Stimulated activated CD4-positive, alpha-beta T cell treated with anti-CD3 and anti-CD28 coated beads, Interleukin-1b, Interleukin-23, amount 100 ng/mL, for 24 hours (primary cell): ENCODE results near the gene PACS1.

ENCODE experiments used
- DNase-seq, 4 experiments: peaks; one replicate each; pipeline ENCODE4 v3.0.0-alpha.2; 2020; ENCODE audit warnings: low read depth in 4 of 4, low spot score in 1 of 4

Gene PACS1

GRCh38 chr11:66220566-66220935 is 150.5 kb downstream of the PACS1 start:
- DNase-seq, result no peak

- DNase-seq, result no peak
Measured at GRCh38 chr11:66221012-66221411, 150.9 kb downstream of the PACS1 start.

GRCh38 chr11:66221726-66222236 is 151.7 kb downstream of the PACS1 start:
- DNase-seq, result no peak

- DNase-seq, result peak; percentile 75 to 89 (median 87)
Measured at GRCh38 chr11:66222358-66223149, 152.5 kb downstream of the PACS1 start.

- no peak for DNase-seq
Measured at GRCh38 chr11:66224226-66224855, 154.3 kb downstream of the PACS1 start.

- no peak for DNase-seq
Measured at GRCh38 chr11:66225066-66225465, 155.0 kb downstream of the PACS1 start.

- DNase-seq, result no peak
Measured at GRCh38 chr11:66226101-66226500, 156.0 kb downstream of the PACS1 start.

- DNase-seq, result no peak
Measured at GRCh38 chr11:66227700-66228099, 157.6 kb downstream of the PACS1 start.

GRCh38 chr11:66228521-66228920 is 158.4 kb downstream of the PACS1 start:
- no peak for DNase-seq

- DNase-seq, result no peak
Measured at GRCh38 chr11:66230156-66230555, 160.1 kb downstream of the PACS1 start.

- DNase-seq, result no peak
Measured at GRCh38 chr11:66230978-66231377, 160.9 kb downstream of the PACS1 start.

GRCh38 chr11:66231561-66231960 is 161.5 kb downstream of the PACS1 start:
- DNase-seq, result no peak

- DNase-seq, result no peak
Measured at GRCh38 chr11:66232769-66233168, 162.7 kb downstream of the PACS1 start.

- DNase-seq, result no peak
Measured at GRCh38 chr11:66233301-66233700, 163.2 kb downstream of the PACS1 start.

- DNase-seq, result no peak
Measured at GRCh38 chr11:66235141-66235540, 165.1 kb downstream of the PACS1 start.

- no peak for DNase-seq
Measured at GRCh38 chr11:66237867-66238266, 167.8 kb downstream of the PACS1 start.

- DNase-seq, result no peak
Measured at GRCh38 chr11:66238786-66239413, 168.8 kb downstream of the PACS1 start.

GRCh38 chr11:66239511-66239910 is 169.4 kb downstream of the PACS1 start:
- DNase-seq, result no peak

GRCh38 chr11:66239998-66240780 is 170.1 kb downstream of the PACS1 start:
- DNase-seq, result no peak

- no peak for DNase-seq
Measured at GRCh38 chr11:66240781-66241136, 170.7 kb downstream of the PACS1 start.

GRCh38 chr11:66242095-66242765 is 172.2 kb downstream of the PACS1 start:
- no peak for DNase-seq
